ENCODE results near the gene LRRC15. TPM values are rescaled to one million over a fixed set of nuclear protein-coding genes. Genes with fewer than 3 reads are reported as not detected.

Gene LRRC15
- total RNA-seq, result 3.6 and 5.0 TPM in 2 replicates

DNA sequence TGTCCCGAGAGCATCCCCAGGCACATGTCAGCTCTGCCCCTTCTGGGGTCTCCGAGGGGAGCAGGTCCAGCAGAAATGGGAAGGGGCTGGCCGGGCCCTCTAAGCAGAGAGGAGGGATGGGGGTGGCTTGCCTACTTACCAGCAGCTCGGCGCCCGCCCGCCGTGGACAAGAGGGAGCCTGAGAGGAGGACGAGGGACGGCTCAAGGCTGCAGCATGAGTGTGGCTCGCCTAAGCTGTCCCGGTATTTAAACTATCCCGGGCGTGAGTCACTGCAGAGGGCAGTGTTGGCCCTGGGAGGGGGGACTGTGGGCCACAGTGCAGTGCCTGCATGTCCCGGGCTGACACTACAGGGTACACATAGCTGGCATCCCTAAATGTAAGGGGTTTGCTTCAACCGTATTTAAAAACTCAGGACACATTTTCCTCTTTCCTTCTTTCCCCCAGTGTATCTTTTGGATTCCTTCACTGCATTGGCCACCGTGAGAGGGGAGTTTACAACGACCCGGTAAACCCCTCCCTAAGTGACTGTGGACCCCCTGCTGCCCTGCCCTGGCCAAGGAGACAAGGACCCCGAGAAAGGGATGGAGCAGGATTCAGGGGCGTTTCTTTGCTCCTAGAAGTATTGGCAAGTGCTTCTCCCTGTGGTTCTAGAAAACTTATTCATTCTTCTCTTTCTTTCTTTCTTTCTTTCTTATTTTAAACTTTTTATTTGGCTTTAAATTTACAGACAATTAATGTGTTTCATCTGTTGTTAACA, at the start of gene LRRC15:
Gene LRRC15 (minus strand): TSS at position 222 of the 758 bp plus-strand sequence. CDS start 8,700 bp downstream, outside the sequence.
- peak within 1 kb of the TSS; percentile 59 for H2AFZ ChIP-seq (ENCODE audit: low read length)
- DNase-seq (ENCODE audit: insufficient read length, low spot score, missing footprints), result peak; percentile 96
- no peak within 1 kb of the TSS for H3K27ac ChIP-seq (ENCODE audit: low read depth, low read length)
- H3K79me2 ChIP-seq (ENCODE audit: insufficient read depth, low read length), result no peaks in the 10 kb centered on the region
- no peaks in the 10 kb centered on the region for H3K9me3 ChIP-seq (ENCODE audit: low read depth, low read length)
- peaks cover 28% of the 10 kb centered on the region for H3K4me1 ChIP-seq (ENCODE audit: insufficient read depth, low read length)
- H4K20me1 ChIP-seq (ENCODE audit: insufficient read depth, low read length), result no peaks in the 10 kb centered on the region
- no peaks in the 10 kb centered on the region for H3K36me3 ChIP-seq (ENCODE audit: insufficient read depth, low read length)
- TF ChIP-seq, protein P1, sequence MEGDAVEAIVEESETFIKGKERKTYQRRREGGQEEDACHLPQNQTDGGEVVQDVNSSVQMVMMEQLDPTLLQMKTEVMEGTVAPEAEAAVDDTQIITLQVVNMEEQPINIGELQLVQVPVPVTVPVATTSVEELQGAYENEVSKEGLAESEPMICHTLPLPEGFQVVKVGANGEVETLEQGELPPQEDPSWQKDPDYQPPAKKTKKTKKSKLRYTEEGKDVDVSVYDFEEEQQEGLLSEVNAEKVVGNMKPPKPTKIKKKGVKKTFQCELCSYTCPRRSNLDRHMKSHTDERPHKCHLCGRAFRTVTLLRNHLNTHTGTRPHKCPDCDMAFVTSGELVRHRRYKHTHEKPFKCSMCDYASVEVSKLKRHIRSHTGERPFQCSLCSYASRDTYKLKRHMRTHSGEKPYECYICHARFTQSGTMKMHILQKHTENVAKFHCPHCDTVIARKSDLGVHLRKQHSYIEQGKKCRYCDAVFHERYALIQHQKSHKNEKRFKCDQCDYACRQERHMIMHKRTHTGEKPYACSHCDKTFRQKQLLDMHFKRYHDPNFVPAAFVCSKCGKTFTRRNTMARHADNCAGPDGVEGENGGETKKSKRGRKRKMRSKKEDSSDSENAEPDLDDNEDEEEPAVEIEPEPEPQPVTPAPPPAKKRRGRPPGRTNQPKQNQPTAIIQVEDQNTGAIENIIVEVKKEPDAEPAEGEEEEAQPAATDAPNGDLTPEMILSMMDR (IDR thresholded peaks at IDR 0.05; ENCODE audit: extremely low read depth, low read depth, low read length), result no peak
- no peaks in the 10 kb centered on the region for H3K27me3 ChIP-seq (ENCODE audit: insufficient read depth, low read length)
- peak within 1 kb of the TSS; percentile 56 for H3K4me2 ChIP-seq (ENCODE audit: insufficient read depth, low read length)
- H3K4me3 ChIP-seq (ENCODE audit: insufficient read depth, low read length), result peak within 1 kb of the TSS; percentile 37

DNA sequence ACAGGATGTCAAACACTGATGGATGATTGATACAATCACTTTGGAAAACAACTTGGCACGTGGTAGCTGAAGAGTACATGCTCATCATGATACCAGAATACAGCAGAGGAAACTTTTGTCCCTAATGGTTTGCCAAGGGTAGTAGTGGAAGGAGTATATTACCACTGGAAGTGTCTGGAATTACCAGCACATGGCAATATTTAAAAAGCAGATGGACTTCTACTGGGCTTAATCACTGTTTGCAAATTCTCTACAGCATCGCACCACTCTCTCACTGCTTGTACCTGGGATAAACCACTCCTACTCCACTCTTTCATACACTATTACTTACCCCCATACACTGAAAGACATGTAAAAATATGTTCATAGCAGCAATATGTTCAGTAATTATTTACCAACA, 49.1 kb upstream of the LRRC15 start:
- TF ChIP-seq, protein P1 (IDR thresholded peaks at IDR 0.05; ENCODE audit: extremely low read depth, low read depth, low read length), result no peak
- no peak overlapping the region for H2AFZ ChIP-seq (ENCODE audit: low read length)

DNA sequence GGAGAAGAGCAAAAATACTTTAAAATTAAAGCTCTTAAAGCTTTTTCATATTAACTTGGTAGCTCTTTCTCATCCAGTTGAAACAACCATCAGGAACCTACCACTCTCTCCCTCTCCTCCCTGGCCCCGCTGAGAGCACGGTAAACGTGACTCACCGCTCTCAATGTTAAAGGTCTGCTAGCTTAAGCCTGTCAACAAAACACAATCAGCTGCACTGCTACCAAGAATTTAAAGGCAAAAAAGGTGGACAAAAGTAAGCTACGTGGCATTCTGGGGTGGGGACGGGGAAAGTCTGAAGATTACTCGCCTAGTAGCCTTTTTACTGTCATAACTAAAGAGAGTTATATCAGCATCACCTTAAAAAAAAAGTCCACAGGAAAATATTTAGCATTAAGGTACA, 37.9 kb upstream of the LRRC15 start:
- H3K27me3 ChIP-seq (ENCODE audit: insufficient read depth, low read length), result no peaks in the 10 kb centered on the region
- H3K9me3 ChIP-seq (ENCODE audit: low read depth, low read length), result no peaks in the 10 kb centered on the region
- peaks cover 3% of the 10 kb centered on the region for H3K4me1 ChIP-seq (ENCODE audit: insufficient read depth, low read length)
- H3K4me2 ChIP-seq (ENCODE audit: insufficient read depth, low read length), result no peak overlapping the region
- H3K4me3 ChIP-seq (ENCODE audit: insufficient read depth, low read length), result no peak overlapping the region
- H3K36me3 ChIP-seq (ENCODE audit: insufficient read depth, low read length), result peaks cover 76% of the 10 kb centered on the region
- DNase-seq (ENCODE audit: insufficient read length, low spot score, missing footprints), result no peak
- H3K27ac ChIP-seq (ENCODE audit: low read depth, low read length), result peak overlapping the region; percentile 17
- TF ChIP-seq, protein P1 (IDR thresholded peaks at IDR 0.05; ENCODE audit: extremely low read depth, low read depth, low read length), result no peak
- H3K79me2 ChIP-seq (ENCODE audit: insufficient read depth, low read length), result peaks cover 9% of the 10 kb centered on the region
- H2AFZ ChIP-seq (ENCODE audit: low read length), result no peak overlapping the region
- H4K20me1 ChIP-seq (ENCODE audit: insufficient read depth, low read length), result peaks cover 7% of the 10 kb centered on the region

More for the DNA sequence above, 49.1 kb upstream of the LRRC15 start:
- Histone ChIP-seq H3K79me2 (ENCODE audit: insufficient read depth, low read length) (peaks cover 45% of the 10 kb centered on the region), H3K9me3 (ENCODE audit: low read depth, low read length) (no peaks in the 10 kb centered on the region), H3K4me3 (ENCODE audit: insufficient read depth, low read length) (no peak overlapping the region), H4K20me1 (ENCODE audit: insufficient read depth, low read length) (peaks cover 21% of the 10 kb centered on the region), H3K4me2 (ENCODE audit: insufficient read depth, low read length) (no peak overlapping the region), H3K4me1 (ENCODE audit: insufficient read depth, low read length) (peaks cover 11% of the 10 kb centered on the region), H3K27ac (ENCODE audit: low read depth, low read length) (peak overlapping the region; percentile 24), H3K27me3 (ENCODE audit: insufficient read depth, low read length) (no peaks in the 10 kb centered on the region), H3K36me3 (ENCODE audit: insufficient read depth, low read length) (peaks cover 69% of the 10 kb centered on the region)
- DNase-seq (ENCODE audit: insufficient read length, low spot score, missing footprints), result no peak

DNA sequence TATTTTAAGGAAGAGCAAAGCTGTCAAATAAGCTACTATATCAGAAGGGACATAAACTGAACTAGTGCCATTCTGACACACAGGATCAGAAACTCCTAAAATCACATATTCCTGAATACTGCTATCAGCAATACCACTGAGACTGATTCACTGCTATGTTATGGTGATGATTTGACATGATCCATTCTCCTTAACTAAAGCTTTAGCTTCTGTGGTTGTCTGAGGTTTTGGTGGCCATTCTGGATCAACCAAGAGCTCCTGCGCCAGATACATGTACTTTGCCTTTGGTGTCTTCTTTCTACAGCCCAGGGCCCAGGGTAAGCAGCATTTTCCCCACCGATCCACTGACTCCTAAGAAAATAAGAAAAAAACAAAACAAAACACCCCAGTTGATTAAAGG, 36.2 kb upstream of the LRRC15 start:
- Histone ChIP-seq H3K79me2 (ENCODE audit: insufficient read depth, low read length) (peaks cover 7% of the 10 kb centered on the region), H3K36me3 (ENCODE audit: insufficient read depth, low read length) (peaks cover 63% of the 10 kb centered on the region)

More for the DNA sequence above, 36.2 kb upstream of the LRRC15 start:
- Histone ChIP-seq H4K20me1 (ENCODE audit: insufficient read depth, low read length) (peaks cover 4% of the 10 kb centered on the region), H2AFZ (ENCODE audit: low read length) (no peak overlapping the region), H3K27me3 (ENCODE audit: insufficient read depth, low read length) (no peaks in the 10 kb centered on the region), H3K4me3 (ENCODE audit: insufficient read depth, low read length) (no peak overlapping the region), H3K27ac (ENCODE audit: low read depth, low read length) (peak overlapping the region; percentile 40), H3K4me1 (ENCODE audit: insufficient read depth, low read length) (no peaks in the 10 kb centered on the region), H3K4me2 (ENCODE audit: insufficient read depth, low read length) (no peak overlapping the region), H3K9me3 (ENCODE audit: low read depth, low read length) (no peaks in the 10 kb centered on the region)
- TF ChIP-seq, protein P1 (IDR thresholded peaks at IDR 0.05; ENCODE audit: extremely low read depth, low read depth, low read length), result no peak
- DNase-seq (ENCODE audit: insufficient read length, low spot score, missing footprints), result no peak
